ENCODE results near the gene RBM20.

RBM20 gene

DNA sequence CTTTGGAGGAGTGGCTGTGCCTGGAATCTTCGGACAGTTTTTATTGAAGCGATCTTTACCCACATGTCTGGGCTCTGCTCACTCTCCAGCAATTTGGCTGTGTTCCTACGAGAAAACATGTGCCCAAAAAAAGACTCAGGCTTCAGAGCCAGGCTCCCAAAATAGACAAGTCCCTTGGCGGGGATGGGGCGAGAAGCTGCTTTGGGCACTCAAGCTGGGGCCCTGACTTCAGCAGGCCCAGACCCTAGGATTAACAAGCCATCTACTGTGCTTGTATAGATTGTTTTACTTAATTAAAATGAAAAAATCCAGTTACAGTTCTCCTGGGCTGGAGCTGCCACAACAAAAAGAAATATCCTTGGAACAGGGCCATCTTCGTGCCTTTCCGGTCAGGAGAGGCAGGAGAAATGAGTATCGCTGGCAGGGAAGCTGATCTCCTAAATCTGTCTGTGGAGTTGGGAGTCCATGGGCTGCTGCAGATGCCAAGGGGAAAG lies 176.2 kb downstream of the RBM20 start:
- TF ChIP-seq, protein P1, sequence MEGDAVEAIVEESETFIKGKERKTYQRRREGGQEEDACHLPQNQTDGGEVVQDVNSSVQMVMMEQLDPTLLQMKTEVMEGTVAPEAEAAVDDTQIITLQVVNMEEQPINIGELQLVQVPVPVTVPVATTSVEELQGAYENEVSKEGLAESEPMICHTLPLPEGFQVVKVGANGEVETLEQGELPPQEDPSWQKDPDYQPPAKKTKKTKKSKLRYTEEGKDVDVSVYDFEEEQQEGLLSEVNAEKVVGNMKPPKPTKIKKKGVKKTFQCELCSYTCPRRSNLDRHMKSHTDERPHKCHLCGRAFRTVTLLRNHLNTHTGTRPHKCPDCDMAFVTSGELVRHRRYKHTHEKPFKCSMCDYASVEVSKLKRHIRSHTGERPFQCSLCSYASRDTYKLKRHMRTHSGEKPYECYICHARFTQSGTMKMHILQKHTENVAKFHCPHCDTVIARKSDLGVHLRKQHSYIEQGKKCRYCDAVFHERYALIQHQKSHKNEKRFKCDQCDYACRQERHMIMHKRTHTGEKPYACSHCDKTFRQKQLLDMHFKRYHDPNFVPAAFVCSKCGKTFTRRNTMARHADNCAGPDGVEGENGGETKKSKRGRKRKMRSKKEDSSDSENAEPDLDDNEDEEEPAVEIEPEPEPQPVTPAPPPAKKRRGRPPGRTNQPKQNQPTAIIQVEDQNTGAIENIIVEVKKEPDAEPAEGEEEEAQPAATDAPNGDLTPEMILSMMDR (IDR thresholded peaks at IDR 0.05; ENCODE audit: unreplicated experiment in 3 of 3) = no peak
- Mint-ChIP-seq H3K27ac (peak overlapping the region; percentile 85 to 97 (median 95)), H3K27me3 (ENCODE audit: low read depth) (peaks cover 4% of the 10 kb centered on the region), H3K4me3 (peak overlapping the region in 1 of 3 experiments; percentile 69), H3K4me1 (peaks cover 86% of the 10 kb centered on the region), H3K9me3 (no peaks in the 10 kb centered on the region), H3K36me3 (ENCODE audit: low read depth) (no peaks in the 10 kb centered on the region)

DNA sequence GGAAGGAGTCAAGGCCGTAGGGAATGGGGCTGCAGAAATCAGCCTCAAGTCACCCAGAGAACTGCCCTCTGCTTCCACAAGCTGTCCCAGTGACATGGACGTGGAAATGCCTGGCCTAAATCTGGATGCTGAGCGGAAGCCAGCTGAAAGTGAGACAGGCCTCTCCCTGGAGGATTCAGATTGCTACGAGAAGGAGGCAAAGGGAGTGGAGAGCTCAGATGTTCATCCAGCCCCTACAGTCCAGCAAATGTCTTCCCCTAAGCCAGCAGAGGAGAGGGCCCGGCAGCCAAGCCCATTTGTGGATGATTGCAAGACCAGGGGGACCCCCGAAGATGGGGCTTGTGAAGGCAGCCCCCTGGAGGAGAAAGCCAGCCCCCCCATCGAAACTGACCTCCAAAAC lies 177.4 kb downstream of the RBM20 start:
- Mint-ChIP-seq H3K9me3 (no peaks in the 10 kb centered on the region), H3K27ac (peak overlapping the region; percentile 88 to 97 (median 94)), H3K4me1 (peaks cover 91% of the 10 kb centered on the region), H3K4me3 (peak overlapping the region in 1 of 3 experiments; percentile 69), H3K27me3 (ENCODE audit: low read depth) (no peaks in the 10 kb centered on the region), H3K36me3 (ENCODE audit: low read depth) (no peaks in the 10 kb centered on the region)
- TF ChIP-seq, protein P1 (IDR thresholded peaks at IDR 0.05; ENCODE audit: unreplicated experiment in 3 of 3) = no peak

DNA sequence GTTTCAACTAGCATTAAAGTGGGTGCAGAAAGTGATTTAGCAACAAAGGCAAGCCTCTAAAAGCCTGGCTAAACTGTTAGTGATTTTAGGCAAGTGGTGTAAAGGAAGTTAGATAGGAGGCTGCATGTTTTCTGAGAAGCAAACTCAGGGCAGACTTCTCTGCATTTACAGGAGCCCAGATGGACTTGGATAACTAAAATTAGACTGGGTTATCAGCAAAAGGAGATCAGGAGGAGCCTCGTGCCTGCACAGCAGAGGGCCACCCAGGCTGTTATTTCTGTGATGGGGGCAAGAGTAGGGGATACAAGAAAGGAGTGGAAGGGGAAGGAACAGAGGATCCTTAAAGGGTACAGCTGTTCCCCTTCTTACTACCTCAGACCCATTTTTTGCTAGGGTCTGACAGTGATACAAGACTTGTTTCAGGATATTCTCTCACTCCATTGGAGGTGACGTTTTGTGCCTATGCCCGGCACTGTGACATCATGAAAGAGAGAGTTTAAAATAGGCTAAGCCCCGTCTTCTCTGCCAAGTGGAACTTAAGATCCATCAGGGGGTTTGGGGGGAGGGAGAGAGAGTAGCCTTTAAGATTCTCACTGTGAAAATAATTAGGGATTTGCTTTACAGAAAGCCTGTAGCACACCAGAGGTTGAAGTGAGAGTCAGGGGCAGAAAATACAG lies 178.0 kb downstream of the RBM20 start:
- Mint-ChIP-seq H3K4me1 (peaks cover 91% of the 10 kb centered on the region), H3K9me3 (no peaks in the 10 kb centered on the region), H3K36me3 (ENCODE audit: low read depth) (no peaks in the 10 kb centered on the region), H3K27ac (peak overlapping the region; percentile 88 to 97 (median 94)), H3K27me3 (ENCODE audit: low read depth) (no peaks in the 10 kb centered on the region), H3K4me3 (peak overlapping the region in 2 of 3 experiments; percentile 17 to 69)
- TF ChIP-seq, protein P1 (IDR thresholded peaks at IDR 0.05; ENCODE audit: unreplicated experiment in 3 of 3) = no peak

DNA sequence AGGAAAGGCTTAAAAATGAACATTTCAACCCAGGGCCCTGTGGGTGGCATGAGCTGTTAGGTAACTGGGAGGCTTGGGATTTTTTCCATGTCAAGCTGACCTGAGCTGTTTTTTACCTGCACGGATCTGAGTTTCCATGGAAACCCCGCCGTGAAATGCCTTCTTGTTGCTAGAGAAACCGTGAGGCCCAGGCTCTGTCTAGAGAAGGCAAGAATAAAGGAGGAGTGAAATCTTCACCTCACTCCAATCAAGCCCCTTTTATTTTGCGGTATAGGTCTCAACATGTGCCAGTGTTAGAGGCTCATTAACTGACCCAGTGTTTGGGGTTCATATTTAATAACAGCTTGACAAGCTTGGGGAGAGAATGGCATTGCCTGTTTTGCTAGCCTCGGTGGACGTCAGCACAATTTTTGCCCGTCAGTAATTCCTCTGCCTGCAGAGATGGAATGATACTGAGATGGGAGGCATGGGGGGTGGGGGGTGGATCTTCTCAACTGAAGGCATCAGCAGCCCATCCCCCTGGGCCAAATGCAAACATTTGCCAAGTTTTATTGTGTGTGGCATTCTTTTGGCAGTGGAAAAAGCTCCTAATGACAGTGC lies 178.7 kb downstream of the RBM20 start:
- H3K27me3 Mint-ChIP-seq (ENCODE audit: low read depth) = no peaks in the 10 kb centered on the region
- no peaks in the 10 kb centered on the region for H3K36me3 Mint-ChIP-seq (ENCODE audit: low read depth)
- H3K4me1 Mint-ChIP-seq = peaks cover 91% of the 10 kb centered on the region
- TF ChIP-seq, protein P1 (IDR thresholded peaks at IDR 0.05; ENCODE audit: unreplicated experiment in 3 of 3) = no peak
- no peaks in the 10 kb centered on the region for H3K9me3 Mint-ChIP-seq
- peak overlapping the region; percentile 88 to 97 (median 94) for H3K27ac Mint-ChIP-seq
- peak overlapping the region in 2 of 3 experiments; percentile 17 to 69 for H3K4me3 Mint-ChIP-seq

DNA sequence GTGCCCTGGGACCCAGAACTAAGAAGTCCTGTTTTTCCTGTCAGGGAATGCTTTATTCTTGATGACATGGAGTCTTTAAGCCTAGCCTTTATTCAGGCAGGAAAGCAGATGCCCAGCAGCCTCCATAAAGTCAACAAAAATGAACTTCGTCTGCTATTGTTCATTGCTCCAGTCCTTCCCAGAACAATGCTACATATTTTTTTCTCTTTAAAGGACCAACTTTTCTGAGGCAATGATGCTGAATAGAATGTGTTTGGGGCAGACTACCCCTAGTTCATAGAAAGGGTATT lies 180.0 kb downstream of the RBM20 start:
- H3K4me1 Mint-ChIP-seq = peaks cover 83% of the 10 kb centered on the region
- no peak overlapping the region for H3K4me3 Mint-ChIP-seq
- TF ChIP-seq, protein P1 (IDR thresholded peaks at IDR 0.05; ENCODE audit: unreplicated experiment in 3 of 3) = no peak
- H3K36me3 Mint-ChIP-seq (ENCODE audit: low read depth) = no peaks in the 10 kb centered on the region
- H3K9me3 Mint-ChIP-seq = no peaks in the 10 kb centered on the region
- H3K27me3 Mint-ChIP-seq (ENCODE audit: low read depth) = no peaks in the 10 kb centered on the region
- H3K27ac Mint-ChIP-seq = peak overlapping the region; percentile 73 to 97 (median 88)

DNA sequence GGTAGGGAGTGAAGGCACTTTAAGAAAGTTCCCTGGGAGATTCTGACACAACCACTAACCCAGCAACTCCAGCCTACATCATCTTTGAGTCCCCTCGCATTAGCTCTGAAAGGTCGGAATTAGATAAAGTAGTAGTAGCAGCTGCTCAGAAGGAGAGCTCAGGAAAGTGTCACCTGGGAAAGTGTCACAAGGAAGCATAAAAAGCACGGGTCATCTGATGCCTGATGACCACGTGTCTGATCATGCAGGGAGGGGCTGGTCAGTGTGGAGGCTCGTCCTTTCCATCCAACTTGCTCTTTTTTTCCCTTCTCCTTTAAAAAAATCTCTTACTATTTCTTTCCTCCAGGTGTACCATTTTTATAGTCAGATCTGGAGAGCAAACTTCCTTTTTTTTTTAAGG lies 180.5 kb downstream of the RBM20 start:
- Mint-ChIP-seq H3K27ac (peak overlapping the region; percentile 73 to 97 (median 88)), H3K36me3 (ENCODE audit: low read depth) (no peaks in the 10 kb centered on the region), H3K9me3 (no peaks in the 10 kb centered on the region), H3K27me3 (ENCODE audit: low read depth) (no peaks in the 10 kb centered on the region), H3K4me1 (peaks cover 77% of the 10 kb centered on the region), H3K4me3 (no peak overlapping the region)
- TF ChIP-seq, protein P1 (IDR thresholded peaks at IDR 0.05; ENCODE audit: unreplicated experiment in 3 of 3) = no peak
